ENCODE measurements around the gene LHX6. TPM values are rescaled to one million over a fixed set of nuclear protein-coding genes. Genes with fewer than 3 reads are reported as not detected.

The LHX6 gene
- total and polyA plus RNA-seq, 2 of the 13 experiments (the other 11 are each of a cell fraction or from before 2014, with no cell fraction given), result 1.1 to 1.3 TPM

DNA sequence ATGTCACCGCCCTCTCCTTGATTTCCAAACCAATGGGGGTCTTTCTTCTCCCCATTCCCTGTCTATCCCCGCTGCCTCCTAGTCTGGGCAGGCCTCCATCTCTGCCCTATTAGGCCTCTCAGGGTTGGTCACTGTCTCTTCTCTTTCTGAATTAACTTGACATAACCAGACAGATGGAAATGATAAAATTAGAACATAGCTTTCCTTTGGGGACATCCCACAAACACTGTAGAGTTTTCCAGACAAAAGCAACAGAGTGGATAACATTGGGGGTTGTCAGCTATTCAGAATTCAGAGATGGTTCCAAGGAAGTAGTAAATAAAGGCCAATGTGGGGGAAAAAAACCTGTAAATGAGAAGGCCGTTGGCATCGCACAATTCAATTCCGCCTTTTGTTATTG is 24.7 kb downstream of the LHX6 start:
- in situ Hi-C loops (cut with HindIII; ENCODE audit: extremely low pct_ligation_motif_present, low pct_unique_long_range_greater_than_20kb) (loop anchor here (5.0 kb wide), 1 partner anchor 62 kb away; no protein-coding TSS in a partner anchor), intact Hi-C loops (cut with micrococcal nuclease; ENCODE audit: unreplicated experiment) (no loop called here)
- no peak overlapping the region for H3K4me2 ChIP-seq (ENCODE audit: low read depth, low read length)
- H3K36me3 ChIP-seq (replicated peaks in 1 of 2; ENCODE audit: control insufficient read depth in 1 of 2, insufficient read depth in 2 of 2, low read length in 2 of 2), result no peaks in the 10 kb centered on the region
- WGBS (ENCODE audit: low lambda C conversion rate), result 90% methylated on average over 5 of the region's 5 CpGs
- no peaks in the 10 kb centered on the region for H3K79me2 ChIP-seq (ENCODE audit: insufficient read depth, low read length)
- no peak overlapping the region for H2AFZ ChIP-seq (ENCODE audit: low read length)
- TF ChIP-seq, protein P1, sequence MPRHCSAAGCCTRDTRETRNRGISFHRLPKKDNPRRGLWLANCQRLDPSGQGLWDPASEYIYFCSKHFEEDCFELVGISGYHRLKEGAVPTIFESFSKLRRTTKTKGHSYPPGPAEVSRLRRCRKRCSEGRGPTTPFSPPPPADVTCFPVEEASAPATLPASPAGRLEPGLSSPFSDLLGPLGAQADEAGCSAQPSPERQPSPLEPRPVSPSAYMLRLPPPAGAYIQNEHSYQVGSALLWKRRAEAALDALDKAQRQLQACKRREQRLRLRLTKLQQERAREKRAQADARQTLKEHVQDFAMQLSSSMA (CRISPR knock-in tag; IDR thresholded peaks at IDR 0.05), result no peak
- no peak for TF ChIP-seq FOSL2 (CRISPR knock-in tag; IDR thresholded peaks at IDR 0.05)
- TF ChIP-seq, protein P2, sequence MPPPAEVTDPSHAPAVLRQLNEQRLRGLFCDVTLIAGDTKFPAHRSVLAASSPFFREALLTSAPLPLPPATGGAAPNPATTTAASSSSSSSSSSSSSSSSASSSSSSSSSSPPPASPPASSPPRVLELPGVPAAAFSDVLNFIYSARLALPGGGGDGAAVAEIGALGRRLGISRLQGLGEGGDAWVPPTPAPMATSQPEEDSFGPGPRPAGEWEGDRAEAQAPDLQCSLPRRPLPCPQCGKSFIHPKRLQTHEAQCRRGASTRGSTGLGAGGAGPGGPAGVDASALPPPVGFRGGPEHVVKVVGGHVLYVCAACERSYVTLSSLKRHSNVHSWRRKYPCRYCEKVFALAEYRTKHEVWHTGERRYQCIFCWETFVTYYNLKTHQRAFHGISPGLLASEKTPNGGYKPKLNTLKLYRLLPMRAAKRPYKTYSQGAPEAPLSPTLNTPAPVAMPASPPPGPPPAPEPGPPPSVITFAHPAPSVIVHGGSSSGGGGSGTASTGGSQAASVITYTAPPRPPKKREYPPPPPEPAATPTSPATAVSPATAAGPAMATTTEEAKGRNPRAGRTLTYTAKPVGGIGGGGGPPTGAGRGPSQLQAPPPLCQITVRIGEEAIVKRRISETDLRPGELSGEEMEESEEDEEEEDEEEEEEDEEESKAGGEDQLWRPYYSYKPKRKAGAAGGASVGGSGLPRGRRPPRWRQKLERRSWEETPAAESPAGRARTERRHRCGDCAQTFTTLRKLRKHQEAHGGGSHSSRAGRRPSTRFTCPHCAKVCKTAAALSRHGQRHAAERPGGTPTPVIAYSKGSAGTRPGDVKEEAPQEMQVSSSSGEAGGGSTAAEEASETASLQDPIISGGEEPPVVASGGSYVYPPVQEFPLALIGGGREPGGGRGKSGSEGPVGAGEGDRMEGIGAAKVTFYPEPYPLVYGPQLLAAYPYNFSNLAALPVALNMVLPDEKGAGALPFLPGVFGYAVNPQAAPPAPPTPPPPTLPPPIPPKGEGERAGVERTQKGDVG (CRISPR knock-in tag; IDR thresholded peaks at IDR 0.05; ENCODE audit: borderline replicate concordance), result no peak
- TF ChIP-seq ZBTB42 (CRISPR knock-in tag; IDR thresholded peaks at IDR 0.05), result no peak
- no peak overlapping the region for H3K9ac ChIP-seq (ENCODE audit: insufficient read depth, low read depth, low read length)
- H3K4me1 ChIP-seq (ENCODE audit: insufficient read depth, low read length), result no peaks in the 10 kb centered on the region
- H3K27me3 ChIP-seq (ENCODE audit: control insufficient read depth in 1 of 2, insufficient read depth in 2 of 2, low read length in 2 of 2), result peaks cover 2 to 3% of the 10 kb centered on the region in 2 experiments; a peak in 1 of 5 replicates
- ChIA-PET CTCF (ENCODE audit: low intra/inter-chr PET ratio, low total read pairs) (no interaction called here), POLR2A (no interaction called here)
- H4K20me1 ChIP-seq (ENCODE audit: insufficient read depth, low read length), result no peaks in the 10 kb centered on the region
- no TSS peak for BruUV-seq (replicated peaks)
- no peak overlapping the region for H3K27ac ChIP-seq (ENCODE audit: extremely low read length, insufficient read depth, low read length)
- DNase-seq (ENCODE audit: low spot score), result no peak
- H3K4me3 ChIP-seq (replicated peaks in 1 of 3; ENCODE audit: insufficient read depth in 1 of 3, low read depth in 2 of 3, low read length in 3 of 3), result no peak overlapping the region
- FAIRE-seq, result no peak
- no peak for ATAC-seq
- no peaks in the 10 kb centered on the region for H3K9me3 ChIP-seq (ENCODE audit: low read length)

DNA sequence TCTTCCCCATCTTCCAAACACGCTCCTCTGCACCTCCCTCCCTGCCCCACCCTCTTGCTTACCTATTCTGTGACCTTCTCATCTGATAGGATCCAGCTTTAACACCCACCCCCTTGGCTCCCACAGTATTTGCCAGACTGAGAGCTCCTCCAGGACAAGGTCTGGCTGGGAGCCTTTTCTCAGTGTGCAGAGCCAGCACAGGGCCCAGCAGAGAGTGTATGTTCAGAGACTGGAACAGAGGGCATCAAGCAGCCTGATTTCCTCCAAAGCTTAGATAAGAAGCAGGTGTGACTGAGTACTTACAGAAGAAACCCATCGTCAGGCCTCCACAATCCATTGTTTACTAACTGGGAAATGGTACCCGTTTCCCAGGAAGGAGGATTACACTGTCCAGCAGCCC is 26.6 kb downstream of the LHX6 start:
- H3K9ac ChIP-seq (ENCODE audit: insufficient read depth, low read depth, low read length), result no peak overlapping the region
- H3K27me3 ChIP-seq (ENCODE audit: control insufficient read depth in 1 of 2, insufficient read depth in 2 of 2, low read length in 2 of 2), result no peaks in the 10 kb centered on the region
- DNase-seq (ENCODE audit: low spot score) (no peak), FAIRE-seq (no peak), ATAC-seq (no peak)
- CTCF ChIA-PET (ENCODE audit: low intra/inter-chr PET ratio, low total read pairs), result no interaction called here
- no peak overlapping the region for H3K4me2 ChIP-seq (ENCODE audit: low read depth, low read length)
- POLR2A ChIA-PET, result no interaction called here
- H3K27ac ChIP-seq (ENCODE audit: extremely low read length, insufficient read depth, low read length), result no peak overlapping the region
- H3K9me3 ChIP-seq (ENCODE audit: low read length), result no peaks in the 10 kb centered on the region
- H3K4me3 ChIP-seq (replicated peaks in 1 of 3; ENCODE audit: insufficient read depth in 1 of 3, low read depth in 2 of 3, low read length in 3 of 3), result no peak overlapping the region
- in situ Hi-C loops (cut with HindIII; ENCODE audit: extremely low pct_ligation_motif_present, low pct_unique_long_range_greater_than_20kb), result loop anchor here (5.0 kb wide), 1 partner anchor 60 kb away; no protein-coding TSS in a partner anchor
- H3K79me2 ChIP-seq (ENCODE audit: insufficient read depth, low read length), result no peaks in the 10 kb centered on the region
- no peak overlapping the region for H2AFZ ChIP-seq (ENCODE audit: low read length)
- H3K4me1 ChIP-seq (ENCODE audit: insufficient read depth, low read length), result peaks cover 16% of the 10 kb centered on the region
- 59% methylated on average over 3 of the region's 3 CpGs for WGBS (ENCODE audit: low lambda C conversion rate)
- H3K36me3 ChIP-seq (replicated peaks in 1 of 2; ENCODE audit: control insufficient read depth in 1 of 2, insufficient read depth in 2 of 2, low read length in 2 of 2), result no peaks in the 10 kb centered on the region
- intact Hi-C loops (cut with micrococcal nuclease; ENCODE audit: unreplicated experiment), result no loop called here
- no peaks in the 10 kb centered on the region for H4K20me1 ChIP-seq (ENCODE audit: insufficient read depth, low read length)
- no TSS peak for BruUV-seq (replicated peaks)
- no peak for TF ChIP-seq ZSCAN9 (CRISPR knock-in tag; IDR thresholded peaks at IDR 0.05; ENCODE audit: borderline replicate concordance)
- TF ChIP-seq, protein P3, sequence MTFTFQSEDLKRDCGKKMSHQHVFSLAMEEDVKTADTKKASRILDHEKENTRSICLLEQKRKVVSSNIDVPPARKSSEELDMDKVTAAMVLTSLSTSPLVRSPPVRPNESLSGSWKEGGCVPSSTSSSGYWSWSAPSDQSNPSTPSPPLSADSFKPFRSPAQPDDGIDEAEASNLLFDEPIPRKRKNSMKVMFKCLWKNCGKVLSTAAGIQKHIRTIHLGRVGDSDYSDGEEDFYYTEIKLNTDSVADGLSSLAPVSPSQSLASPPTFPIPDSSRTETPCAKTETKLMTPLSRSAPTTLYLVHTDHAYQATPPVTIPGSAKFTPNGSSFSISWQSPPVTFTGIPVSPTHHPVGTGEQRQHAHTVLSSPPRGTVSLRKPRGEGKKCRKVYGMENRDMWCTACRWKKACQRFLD (CRISPR knock-in tag; IDR thresholded peaks at IDR 0.05; ENCODE audit: borderline replicate concordance), result no peak
- TF ChIP-seq, protein P4, sequence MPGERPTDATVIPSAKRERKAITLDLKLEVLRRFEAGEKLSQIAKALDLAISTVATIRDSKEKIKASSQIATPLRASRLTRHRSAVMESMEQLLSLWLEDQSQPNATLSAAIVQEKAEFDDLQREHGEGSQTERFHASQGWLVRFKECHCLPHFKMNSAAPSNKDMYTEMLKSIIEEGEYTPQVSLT (CRISPR knock-in tag; IDR thresholded peaks at IDR 0.05; ENCODE audit: borderline replicate concordance, low read depth), result no peak
- no peak for TF ChIP-seq PHF5A (CRISPR knock-in tag; IDR thresholded peaks at IDR 0.05; ENCODE audit: low read depth, unreplicated experiment)
- TF ChIP-seq RARA (CRISPR knock-in tag; IDR thresholded peaks at IDR 0.05), result no peak
- TF ChIP-seq PITX1 (CRISPR knock-in tag; IDR thresholded peaks at IDR 0.05), result no peak
- no peak for TF ChIP-seq KMT2B (CRISPR knock-in tag; IDR thresholded peaks at IDR 0.05)
- no peak for TF ChIP-seq HMGA1 (CRISPR knock-in tag; conservative IDR thresholded peaks at IDR 0.05)
- no peak for TF ChIP-seq CREB1 (IDR thresholded peaks at IDR 0.05)
- no peak for TF ChIP-seq CREB1 (CRISPR knock-in tag; IDR thresholded peaks at IDR 0.05)
- no peak for TF ChIP-seq ZNF75D (CRISPR knock-in tag; IDR thresholded peaks at IDR 0.05; ENCODE audit: borderline replicate concordance)

Data from HepG2 (cell line).